ENCODE results near the gene TAF6L. TPM values are rescaled to one million over a fixed set of nuclear protein-coding genes. Genes with fewer than 3 reads are reported as not detected.
"Not testable (repeated sequence)": the region's sequence is repeated elsewhere in the genome, so short reads cannot be mapped to it uniquely, and the experiment has no call there.

The TAF6L gene
- total and polyA plus RNA-seq, 2 of the 8 experiments (the other 6 are each of a cell fraction or from before 2014, with no cell fraction given): 24.8 to 31.9 TPM

DNA sequence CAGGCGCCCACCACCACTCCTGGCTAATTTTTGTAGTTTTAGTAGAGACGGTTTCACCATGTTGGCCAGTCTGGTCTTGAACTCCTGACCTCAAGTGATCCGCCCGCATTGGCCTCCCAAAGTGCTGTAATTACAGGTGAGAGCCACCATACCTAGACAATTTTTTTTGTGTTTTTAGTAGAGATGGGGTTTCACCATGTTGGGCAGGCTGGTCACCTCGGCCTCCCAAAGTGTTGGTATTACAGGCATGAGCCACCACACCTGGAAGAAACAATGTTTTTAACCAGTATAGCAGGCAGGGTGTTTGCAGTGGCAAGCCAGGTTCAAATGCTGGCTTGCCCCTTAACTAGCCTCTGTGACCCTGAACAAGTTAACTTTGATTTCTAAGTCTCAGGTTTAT lies 21.3 kb upstream of the TAF6L start:
- H4K20me1 ChIP-seq (replicated peaks in 1 of 2; ENCODE audit: control insufficient read depth in 1 of 2, insufficient read depth in 2 of 2, low read length in 2 of 2): peaks cover 14 to 22% of the 10 kb centered on the region in 2 experiments
- not testable (repeated sequence) for H3K27me3 ChIP-seq (replicated peaks in 1 of 4; ENCODE audit: control insufficient read depth in 3 of 4, extremely low read depth in 1 of 4, insufficient read depth in 3 of 4, low read length in 3 of 4)

More for the DNA sequence above, 21.3 kb upstream of the TAF6L start:
- POLR2A ChIA-PET (ENCODE audit: partially characterized antibody): interaction anchor here (0.9 to 16.9 kb wide), 4 partner anchors 9 to 36 kb away, joined by 3 to 192 read pairs (median 74); partner anchors contain the start of genes HNRNPUL2, TAF6L and TTC9C
- not testable (repeated sequence) for H3K23me2 ChIP-seq (ENCODE audit: low read depth, low read length); H3K4me3 ChIP-seq (ENCODE audit: extremely low read depth in 1 of 4, insufficient read depth in 2 of 4, low read depth in 3 of 4, low read length in 4 of 4); FAIRE-seq; H2BK20ac ChIP-seq (ENCODE audit: low read length); H3K9ac ChIP-seq (replicated peaks in 1 of 4; ENCODE audit: extremely low read depth in 1 of 4, low read depth in 3 of 4, low read length in 3 of 4); H4K91ac ChIP-seq (replicated peaks; ENCODE audit: insufficient read length, low read length); H2AFZ ChIP-seq (ENCODE audit: low read length); H3K27ac ChIP-seq (ENCODE audit: low read depth, low read length); H2BK15ac ChIP-seq (ENCODE audit: low read length); H2BK12ac ChIP-seq (ENCODE audit: low read depth, low read length); H2BK5ac ChIP-seq (ENCODE audit: low read depth, low read length); H2BK120ac ChIP-seq (replicated peaks; ENCODE audit: low read depth, low read length); DNase-seq (ENCODE audit: low read depth in 1 of 2, low spot score in 2 of 2); H3K56ac ChIP-seq (replicated peaks; ENCODE audit: insufficient read length, low read depth, low read length); H2AK5ac ChIP-seq (ENCODE audit: low read depth, low read length); H3K14ac ChIP-seq (ENCODE audit: insufficient read length); H3K4me2 ChIP-seq (ENCODE audit: insufficient read depth in 1 of 2, low read depth in 2 of 2, low read length in 2 of 2); H4K8ac ChIP-seq (ENCODE audit: extremely low read depth, insufficient read depth, low read length); H4K5ac ChIP-seq (ENCODE audit: insufficient read length, low read depth, low read length); H3K18ac ChIP-seq (ENCODE audit: extremely low read depth, low read length); H3K4me1 ChIP-seq (replicated peaks in 1 of 4; ENCODE audit: control insufficient read depth in 3 of 4, insufficient read depth in 4 of 4, low read length in 3 of 4); H3K23ac ChIP-seq (ENCODE audit: insufficient read length); H3K9me3 ChIP-seq (ENCODE audit: insufficient read depth in 2 of 2, low read depth in 1 of 2, low read length in 1 of 2); H3K4ac ChIP-seq (replicated peaks; ENCODE audit: insufficient read length, low read depth, low read length)
- peaks cover 14 to 34% (median 19%) of the 10 kb centered on the region in 4 experiments for H3K36me3 ChIP-seq (ENCODE audit: control insufficient read depth in 2 of 4, insufficient read depth in 4 of 4, low read length in 3 of 4)
- CTCF ChIA-PET (ENCODE audit: partially characterized antibody): interaction anchor here (0.6 to 1.3 kb wide), 6 partner anchors 15 to 533 kb away, joined by 3 to 4 read pairs (median 4); partner anchors contain the start of gene TMEM179B
- H3K79me2 ChIP-seq (ENCODE audit: control insufficient read depth in 1 of 2, insufficient read depth in 2 of 2, low read length in 2 of 2): peaks cover 10 to 39% of the 10 kb centered on the region in 2 experiments
- peaks cover 16% of the 10 kb centered on the region for H3K79me1 ChIP-seq (ENCODE audit: low read depth, low read length)
- WGBS, 2 experiments (ENCODE audit: extremely low coverage in 1 of 2, insufficient coverage in 1 of 2, insufficient read length in 1 of 2, insufficient replicate concordance in 2 of 2, low coverage in 1 of 2, low lambda C conversion rate in 2 of 2, missing lambda C conversion rate in 1 of 2): 85% methylated on average over 5 of the region's 5 CpGs; no CpG with 5 or more reads in 1 of the 2 experiments

Measured in H1 (cell line).